Activated T-cell treated with anti-CD3 and anti-CD28 coated beads, Interleukin-2, amount 50 U/mL, for 48 hours (primary cell): ENCODE data around the gene PRPF39.
"Not testable (repeated sequence)": the region's sequence is repeated elsewhere in the genome, so short reads cannot be mapped to it uniquely, and the experiment has no call there.

Experiments used
- DNase-seq, 2 experiments: peaks; one replicate each; pipeline ENCODE4 v3.0.0-alpha.2; 2020

Gene PRPF39

DNA sequence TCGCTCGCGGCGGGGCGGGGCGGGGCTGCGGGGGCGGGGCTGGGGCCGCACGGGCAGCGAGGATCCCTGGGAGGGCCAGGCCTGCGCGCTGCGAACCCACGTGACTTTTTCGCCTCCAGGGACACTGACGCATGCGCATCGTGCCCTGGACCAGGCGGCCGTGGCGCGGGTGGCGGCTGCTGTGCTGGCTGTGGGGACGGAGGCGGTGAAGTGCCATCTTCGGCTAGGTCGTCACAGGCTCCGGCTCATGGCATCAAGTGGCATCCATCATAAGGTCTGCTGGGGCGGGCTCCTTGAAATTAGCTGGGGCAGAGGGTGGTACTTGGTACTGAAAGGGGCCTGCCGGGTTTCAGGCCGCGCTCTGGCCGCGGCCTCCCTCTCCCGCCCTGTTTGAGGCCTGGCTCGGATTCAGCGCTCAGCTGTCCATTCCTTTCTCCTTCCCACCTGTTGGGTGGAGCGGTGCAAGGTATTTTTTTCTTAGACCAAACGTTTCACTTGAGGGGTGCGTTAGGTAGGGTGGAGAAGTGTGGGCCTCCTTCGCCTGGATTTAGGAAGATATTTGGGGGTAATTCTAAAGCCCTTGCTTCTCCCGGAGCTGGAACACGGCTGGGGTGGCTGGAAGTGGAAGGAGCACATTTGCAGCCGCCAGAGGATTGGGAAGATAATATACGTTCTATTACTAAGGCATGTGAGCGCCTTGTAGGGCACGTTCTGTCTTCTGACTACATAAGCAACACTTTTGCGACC lies at the start of gene PRPF39:
TSS of gene PRPF39 (plus strand) at position 141 of the 747 bp plus-strand sequence. CDS start 11,124 bp downstream, outside the sequence.
- DNase-seq: peak; percentile 94 to 97

- DNase-seq: no peak
Observed at GRCh38 chr14:45034730-45035129, 49.2 kb upstream of the PRPF39 start.

DNA sequence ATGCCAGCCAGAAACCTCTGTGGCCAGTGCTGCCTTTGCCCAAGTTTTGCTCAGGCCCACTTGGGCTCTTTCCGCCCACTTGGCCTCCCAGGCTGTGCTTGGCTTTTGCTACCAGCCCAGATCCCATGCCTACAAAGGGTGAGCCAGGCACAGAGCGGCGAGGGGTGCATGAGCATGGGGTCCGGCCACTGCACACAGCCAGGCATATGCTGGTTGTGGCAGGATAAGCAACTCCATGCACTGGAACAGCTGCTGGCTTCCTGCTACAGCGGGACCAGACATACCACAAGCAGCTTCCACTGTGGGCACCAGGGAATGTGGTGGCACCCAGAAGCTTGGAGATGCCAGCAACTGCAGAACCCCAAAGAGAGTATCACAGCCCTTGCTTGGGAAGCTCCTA lies 45.7 kb upstream of the PRPF39 start:
- DNase-seq: no peak

DNA sequence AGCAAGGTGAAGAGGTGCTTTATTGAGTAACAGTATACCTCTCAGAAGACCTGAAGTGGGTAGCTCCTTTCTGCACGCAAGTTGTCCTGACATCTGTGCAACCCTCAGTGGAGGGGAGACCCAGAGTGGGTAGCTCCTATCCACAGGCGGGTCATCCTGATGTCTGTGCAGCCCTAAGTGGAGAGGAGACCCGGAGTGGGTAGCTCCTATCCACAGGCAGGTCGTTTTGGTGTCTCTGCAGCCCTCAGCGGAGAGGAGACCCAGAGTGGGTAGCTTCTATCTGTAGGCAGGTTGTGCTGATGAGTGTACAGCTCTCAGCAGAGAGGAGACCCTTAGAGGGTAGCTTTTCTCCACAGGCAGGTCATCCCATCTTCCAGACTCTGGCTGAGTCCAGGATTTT lies 45.1 kb upstream of the PRPF39 start:
- no peak for DNase-seq

- DNase-seq: no peak
Observed at GRCh38 chr14:45039390-45039789, 44.5 kb upstream of the PRPF39 start.

GRCh38 chr14:45041641-45042040 lies 42.3 kb upstream of the PRPF39 start:
- DNase-seq: no peak

GRCh38 chr14:45044638-45045037 lies 39.3 kb upstream of the PRPF39 start:
- DNase-seq: no peak

DNA sequence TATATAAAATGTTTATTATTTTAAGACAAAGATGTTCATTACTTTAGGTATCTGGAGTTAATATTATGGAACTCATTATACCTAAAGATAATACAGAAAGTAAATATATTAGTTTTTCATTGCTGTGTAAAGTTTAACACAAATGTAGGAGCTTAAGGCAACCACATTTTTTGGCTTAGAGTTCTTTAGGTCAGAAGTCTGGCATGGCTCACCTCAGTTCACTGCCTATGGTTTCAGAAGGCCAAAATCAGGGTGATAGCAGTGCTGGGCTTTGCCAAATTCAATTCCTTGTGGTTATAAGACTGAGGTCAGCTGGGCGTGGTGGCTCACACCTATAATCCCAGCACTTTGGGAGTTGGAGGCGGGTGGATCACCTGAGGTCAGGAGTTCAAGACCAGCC lies 35.5 kb upstream of the PRPF39 start:
- DNase-seq: no peak

GRCh38 chr14:45051180-45051579 lies 32.7 kb upstream of the PRPF39 start:
- no peak for DNase-seq

DNA sequence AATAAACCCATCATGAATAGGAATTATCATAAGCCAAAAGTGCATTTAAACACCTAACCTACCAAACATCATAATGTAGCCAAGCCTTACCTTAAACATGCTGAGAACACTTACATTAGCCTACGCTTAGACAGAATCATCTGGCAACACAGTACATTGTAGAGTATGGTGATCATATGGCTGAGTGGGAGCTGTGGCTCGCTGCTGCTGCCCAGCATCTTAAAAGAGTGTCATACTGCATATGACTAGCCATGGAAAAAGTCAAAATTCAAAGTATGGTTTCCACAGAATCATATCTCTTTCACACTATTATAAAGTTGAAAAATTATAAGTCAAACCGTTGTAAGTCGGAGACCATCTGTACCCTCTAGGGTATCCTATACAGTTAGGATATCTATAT lies 32.0 kb upstream of the PRPF39 start:
- no peak for DNase-seq

DNA sequence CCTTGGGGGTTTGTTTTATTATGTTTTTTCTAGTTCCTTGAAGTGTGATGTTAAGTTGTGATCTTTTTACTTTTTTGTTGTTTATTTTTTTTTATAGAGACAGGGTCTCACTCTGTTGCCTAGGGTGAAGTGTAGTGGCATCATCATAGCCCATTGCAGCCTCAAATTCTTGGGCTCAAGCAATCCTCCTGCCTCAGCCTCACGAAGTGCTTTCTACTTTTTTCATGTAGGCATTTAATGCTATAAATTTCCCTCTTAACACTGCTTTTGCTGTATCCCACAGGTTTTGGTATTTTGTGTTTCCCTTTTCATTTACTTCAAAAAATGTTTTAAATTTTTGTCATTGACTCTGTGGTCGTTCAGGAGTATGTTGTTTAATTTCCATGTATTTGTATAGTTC lies 26.6 kb upstream of the PRPF39 start:
- no peak for DNase-seq

DNA sequence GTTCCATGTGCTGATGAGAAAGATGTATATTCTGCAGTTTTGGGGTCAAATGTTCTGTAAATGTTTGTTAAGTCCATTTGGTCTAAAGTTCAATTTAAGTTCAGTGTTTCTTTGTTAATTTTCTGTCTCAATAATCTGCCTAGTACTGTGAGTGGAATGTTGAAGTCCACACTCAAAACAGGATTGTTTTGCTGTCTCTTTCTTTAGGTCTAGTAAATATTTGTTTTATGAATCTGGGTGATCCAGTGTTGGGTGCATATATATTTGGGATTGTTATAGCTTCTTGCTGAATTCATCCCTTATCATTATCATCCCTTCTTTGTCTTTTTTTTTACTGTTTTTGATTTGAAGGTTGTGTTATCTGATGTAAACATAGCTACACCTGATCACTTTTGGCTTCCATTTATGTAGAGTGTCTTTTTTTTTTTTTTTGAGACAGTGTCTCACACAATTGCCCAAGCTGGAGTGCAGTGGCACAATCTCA lies 26.0 kb upstream of the PRPF39 start:
- DNase-seq: no peak

- DNase-seq: no peak
Observed at GRCh38 chr14:45060551-45060950, 23.4 kb upstream of the PRPF39 start.

DNA sequence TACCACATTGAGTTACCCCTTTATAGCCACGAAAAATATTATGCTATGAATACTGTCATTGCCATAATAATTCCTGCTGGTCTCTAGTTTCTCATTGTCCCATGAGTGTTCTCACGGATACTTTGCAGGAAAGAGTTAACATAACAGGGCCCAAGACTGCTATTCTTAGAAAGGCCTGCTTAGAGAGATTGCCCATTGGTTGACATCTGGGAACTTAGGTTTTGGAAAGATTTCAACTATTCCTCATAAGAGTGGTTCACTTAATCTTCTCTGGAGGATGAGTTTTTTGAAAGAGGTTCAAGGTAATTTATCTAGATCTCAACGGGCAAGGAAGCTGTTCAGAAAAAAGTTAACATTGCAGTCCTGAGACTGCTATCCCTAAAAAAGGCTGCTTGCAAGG lies 18.4 kb upstream of the PRPF39 start:
- no peak for DNase-seq

GRCh38 chr14:45065956-45066355 lies 18.0 kb upstream of the PRPF39 start:
- DNase-seq: no peak

DNA sequence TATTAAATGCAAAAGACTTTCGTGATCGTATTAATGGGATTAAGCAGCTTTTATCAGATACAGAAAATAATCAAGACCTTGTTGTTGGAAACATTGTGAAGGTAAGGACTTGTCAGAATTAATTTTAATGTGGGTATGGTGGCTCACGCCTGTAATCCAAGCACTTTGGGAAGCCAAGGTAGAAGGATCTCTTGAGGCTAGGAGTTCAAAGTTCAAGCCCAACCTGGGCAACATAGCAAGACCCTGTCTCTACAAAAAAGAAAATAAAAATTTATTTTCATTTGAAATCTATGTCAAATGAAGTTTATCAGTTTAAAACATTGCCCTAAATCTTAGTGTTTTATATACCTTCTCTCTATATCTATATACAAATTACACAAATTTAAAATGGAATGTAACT lies 17.2 kb upstream of the PRPF39 start:
- DNase-seq: no peak

DNA sequence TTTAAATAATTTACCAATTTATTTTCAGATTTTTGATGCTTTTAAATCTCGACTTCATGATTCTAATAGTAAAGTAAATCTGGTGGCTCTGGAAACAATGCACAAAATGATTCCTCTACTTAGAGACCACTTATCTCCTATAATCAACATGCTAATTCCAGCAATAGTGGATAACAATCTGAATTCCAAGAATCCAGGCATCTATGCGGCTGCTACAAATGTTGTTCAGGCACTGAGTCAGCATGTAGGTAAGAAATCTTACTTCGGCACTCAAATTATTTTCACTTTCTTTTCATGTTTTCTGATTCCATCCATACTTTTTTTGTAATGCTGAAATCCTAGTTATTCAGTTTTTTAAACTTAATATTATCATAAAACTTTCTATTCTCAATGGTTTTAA lies 15.5 kb upstream of the PRPF39 start:
- no peak for DNase-seq

DNA sequence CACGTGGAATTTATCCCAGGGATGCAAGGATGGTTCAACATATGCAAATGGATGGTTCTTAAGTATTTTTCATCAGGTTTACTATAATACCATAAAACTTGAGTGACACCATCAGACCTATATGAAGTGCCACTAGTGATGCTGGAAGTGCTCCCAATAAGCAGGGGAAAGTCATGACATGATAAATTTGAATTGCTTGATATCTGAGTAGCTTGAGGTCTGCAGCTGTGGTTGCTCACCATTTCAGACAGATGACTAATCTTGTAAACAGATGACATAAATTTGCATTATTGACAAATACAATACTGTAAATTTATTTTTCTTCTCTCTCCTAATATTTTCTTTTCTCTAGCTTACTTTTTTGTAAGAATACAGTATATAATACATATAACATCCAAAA lies 13.7 kb upstream of the PRPF39 start:
- DNase-seq: no peak

GRCh38 chr14:45072126-45072525 lies 11.8 kb upstream of the PRPF39 start:
- DNase-seq: no peak

DNA sequence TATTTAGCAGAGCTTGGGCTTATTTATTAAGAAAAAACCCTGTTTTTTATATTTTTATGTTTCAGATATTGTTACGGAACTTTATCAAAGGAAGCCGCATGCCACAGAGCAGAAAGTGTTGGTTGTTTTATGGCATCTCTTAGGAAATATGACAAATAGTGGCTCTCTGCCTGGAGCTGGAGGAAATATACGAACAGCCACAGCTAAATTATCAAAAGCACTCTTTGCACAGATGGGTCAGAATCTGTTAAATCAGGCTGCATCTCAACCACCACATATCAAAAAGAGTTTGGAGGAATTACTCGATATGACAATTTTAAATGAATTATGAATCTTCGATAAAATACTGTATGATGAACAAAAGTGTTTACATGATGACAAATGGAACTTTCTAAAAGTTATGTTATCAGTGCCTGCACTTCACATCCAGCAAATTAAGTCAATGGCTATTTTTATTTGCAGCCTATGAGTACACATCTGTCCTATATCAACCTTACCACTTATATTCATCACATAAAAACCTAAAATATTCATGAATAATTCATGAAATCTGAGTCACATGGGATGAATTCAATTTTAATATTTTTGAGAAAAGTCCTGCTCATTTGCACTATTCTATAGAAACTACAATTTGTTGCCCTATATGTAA lies 10.6 kb upstream of the PRPF39 start:
- no peak for DNase-seq

DNA sequence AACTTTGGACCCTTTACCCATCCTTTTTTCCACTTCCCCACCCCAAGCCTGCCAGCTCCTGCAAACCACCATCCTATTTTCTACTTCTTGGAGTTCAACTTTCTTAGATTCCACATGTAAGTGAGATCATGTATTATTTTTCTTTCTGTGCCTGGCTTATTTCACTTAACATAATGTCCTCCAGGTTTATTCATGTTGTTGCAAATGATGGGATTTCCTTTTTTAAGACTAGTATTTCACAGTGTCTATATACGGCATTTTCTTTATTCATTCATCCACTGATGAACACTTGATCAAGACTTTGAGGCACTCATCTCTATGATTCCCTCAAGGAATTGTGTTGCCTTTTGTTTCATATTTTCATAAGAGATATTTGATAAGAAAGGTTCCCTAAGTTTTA lies 5.6 kb upstream of the PRPF39 start:
- no peak for DNase-seq

GRCh38 chr14:45080416-45080968 lies 3.4 kb upstream of the PRPF39 start:
- DNase-seq: not testable (repeated sequence)

- DNase-seq: not testable (repeated sequence)
Observed at GRCh38 chr14:45081096-45081495, 2.8 kb upstream of the PRPF39 start.

GRCh38 chr14:45082420-45082819 lies 1.5 kb upstream of the PRPF39 start:
- DNase-seq: no peak
